ENCODE measurements around the gene CLDN5. TPM values are rescaled to one million over a fixed set of nuclear protein-coding genes. Genes with fewer than 3 reads are reported as not detected.

Gene CLDN5
- total RNA-seq, 1 donor from 2014 or later = 2.2 TPM

- Mint-ChIP-seq H3K4me1 (ENCODE audit: unreplicated experiment) (no peaks in the 10 kb centered on the region), H3K9me3 (no peaks in the 10 kb centered on the region), H3K27me3 (no peaks in the 10 kb centered on the region), H3K4me3 (no peak overlapping the region), H3K36me3 (no peaks in the 10 kb centered on the region), H3K27ac (no peak overlapping the region)
- no peak for TF ChIP-seq CTCF (conservative IDR thresholded peaks at IDR 0.05)
- no peak for DNase-seq (ENCODE audit: extremely low spot score, unreplicated experiment)
These were observed 18.0 kb downstream of the CLDN5 start for GRCh38 chr22:19506212-19506611.

GRCh38 chr22:19505735-19506126, 18.5 kb downstream of the CLDN5 start:
- no peaks in the 10 kb centered on the region for H3K27me3 Mint-ChIP-seq
- H3K4me3 Mint-ChIP-seq = no peak overlapping the region
- TF ChIP-seq CTCF (conservative IDR thresholded peaks at IDR 0.05) = no peak
- no peaks in the 10 kb centered on the region for H3K4me1 Mint-ChIP-seq (ENCODE audit: unreplicated experiment)
- H3K9me3 Mint-ChIP-seq = no peaks in the 10 kb centered on the region
- DNase-seq (ENCODE audit: extremely low spot score, unreplicated experiment) = no peak
- no peaks in the 10 kb centered on the region for H3K36me3 Mint-ChIP-seq
- no peak overlapping the region for H3K27ac Mint-ChIP-seq

GRCh38 chr22:19504900-19505734, 19.1 kb downstream of the CLDN5 start:
- no peaks in the 10 kb centered on the region for H3K27me3 Mint-ChIP-seq
- no peaks in the 10 kb centered on the region for H3K36me3 Mint-ChIP-seq
- no peak overlapping the region for H3K4me3 Mint-ChIP-seq
- no peaks in the 10 kb centered on the region for H3K9me3 Mint-ChIP-seq
- TF ChIP-seq CTCF (conservative IDR thresholded peaks at IDR 0.05) = no peak
- DNase-seq (ENCODE audit: extremely low spot score, unreplicated experiment) = no peak
- no peak overlapping the region for H3K27ac Mint-ChIP-seq
- no peaks in the 10 kb centered on the region for H3K4me1 Mint-ChIP-seq (ENCODE audit: unreplicated experiment)

- DNase-seq (ENCODE audit: extremely low spot score, unreplicated experiment) = peak; percentile 59
- no peak for TF ChIP-seq CTCF (conservative IDR thresholded peaks at IDR 0.05)
- H3K9me3 Mint-ChIP-seq = no peaks in the 10 kb centered on the region
- H3K27ac Mint-ChIP-seq = no peak overlapping the region
- H3K27me3 Mint-ChIP-seq = no peaks in the 10 kb centered on the region
- no peak overlapping the region for H3K4me3 Mint-ChIP-seq
- H3K36me3 Mint-ChIP-seq = no peaks in the 10 kb centered on the region
- no peaks in the 10 kb centered on the region for H3K4me1 Mint-ChIP-seq (ENCODE audit: unreplicated experiment)
These were observed 20.3 kb downstream of the CLDN5 start for GRCh38 chr22:19503869-19504268.

- no peak for DNase-seq (ENCODE audit: extremely low spot score, unreplicated experiment)
- no peak for TF ChIP-seq CTCF (conservative IDR thresholded peaks at IDR 0.05)
- H3K27ac Mint-ChIP-seq = no peak overlapping the region
- no peaks in the 10 kb centered on the region for H3K9me3 Mint-ChIP-seq
- H3K4me3 Mint-ChIP-seq = no peak overlapping the region
- no peaks in the 10 kb centered on the region for H3K27me3 Mint-ChIP-seq
- no peaks in the 10 kb centered on the region for H3K36me3 Mint-ChIP-seq
- no peaks in the 10 kb centered on the region for H3K4me1 Mint-ChIP-seq (ENCODE audit: unreplicated experiment)
These were observed 20.8 kb downstream of the CLDN5 start for GRCh38 chr22:19503367-19503766.
